ENCODE data around the gene ARRDC1.

GRCh38 chr9:137648396-137648795 lies 42.9 kb downstream of the ARRDC1 start:
- TF ChIP-seq CTCF (IDR thresholded peaks at IDR 0.05) (no peak), POLR2AphosphoS5 (IDR thresholded peaks at IDR 0.05; ENCODE audit: insufficient read depth in 1 of 2, low read depth in 1 of 2) (no peak)
